DND-41 (cell line): Measurements from ENCODE around the gene STAMBP.

Source experiments
- CTCF ChIP-seq: IDR thresholded peaks from 2 replicates; pipeline ENCODE4 v1.5.1; 2012; ENCODE audit warnings: borderline replicate concordance, low read length, moderate library complexity, mild to moderate bottlenecking; ENCODE audit not compliant: poor library complexity, severe bottlenecking; ENCODE audit errors: extremely low read depth
- EZH2 ChIP-seq: IDR thresholded peaks from 3 replicates; pipeline ENCODE4 v1.6.1; 2012; ENCODE audit warnings: borderline replicate concordance, low read depth, mild to moderate bottlenecking, moderate library complexity, low read length, inconsistent platforms; ENCODE audit not compliant: severe bottlenecking

- TF ChIP-seq CTCF (no peak), EZH2 (no peak)
These were observed 93.9 kb downstream of the STAMBP start for GRCh38 chr2:73922681-73923080.
